ENCODE data around the gene ATP6V0C.

GRCh38 chr16:2487903-2488531 lies 25.7 kb upstream of the ATP6V0C start:
- no peak for TF ChIP-seq SIN3A (IDR thresholded peaks at IDR 0.05; ENCODE audit: borderline replicate concordance, insufficient read depth, low read length)
- TF ChIP-seq REST (IDR thresholded peaks at IDR 0.05; ENCODE audit: insufficient read depth in 1 of 2, low read depth in 2 of 2, low read length in 2 of 2), result no peak
- no peak for TF ChIP-seq TAF1 (IDR thresholded peaks at IDR 0.05; ENCODE audit: borderline replicate concordance, insufficient read depth, low read length)
- no peak for TF ChIP-seq FOXP2 (optimal IDR thresholded peaks at IDR 0.05; ENCODE audit: borderline replicate concordance, extremely low read depth, extremely low read length, insufficient read depth)
- no peak for TF ChIP-seq POLR2AphosphoS5 (IDR thresholded peaks at IDR 0.05; ENCODE audit: low read depth, low read length)

Measured in PFSK-1 (cell line).